CD4-positive, alpha-beta T cell treated with Interleukin-6 for 4 hours (primary cell): Measurements from ENCODE around the gene ABHD18.
"Not testable (repeated sequence)": the region's sequence is repeated elsewhere in the genome, so short reads cannot be mapped to it uniquely, and the experiment has no call there.

Source experiments
- DNase-seq: peaks from one replicate; pipeline ENCODE4 v3.0.0-alpha.2; 2020; ENCODE audit warnings: mixed read lengths

Gene ABHD18

DNA sequence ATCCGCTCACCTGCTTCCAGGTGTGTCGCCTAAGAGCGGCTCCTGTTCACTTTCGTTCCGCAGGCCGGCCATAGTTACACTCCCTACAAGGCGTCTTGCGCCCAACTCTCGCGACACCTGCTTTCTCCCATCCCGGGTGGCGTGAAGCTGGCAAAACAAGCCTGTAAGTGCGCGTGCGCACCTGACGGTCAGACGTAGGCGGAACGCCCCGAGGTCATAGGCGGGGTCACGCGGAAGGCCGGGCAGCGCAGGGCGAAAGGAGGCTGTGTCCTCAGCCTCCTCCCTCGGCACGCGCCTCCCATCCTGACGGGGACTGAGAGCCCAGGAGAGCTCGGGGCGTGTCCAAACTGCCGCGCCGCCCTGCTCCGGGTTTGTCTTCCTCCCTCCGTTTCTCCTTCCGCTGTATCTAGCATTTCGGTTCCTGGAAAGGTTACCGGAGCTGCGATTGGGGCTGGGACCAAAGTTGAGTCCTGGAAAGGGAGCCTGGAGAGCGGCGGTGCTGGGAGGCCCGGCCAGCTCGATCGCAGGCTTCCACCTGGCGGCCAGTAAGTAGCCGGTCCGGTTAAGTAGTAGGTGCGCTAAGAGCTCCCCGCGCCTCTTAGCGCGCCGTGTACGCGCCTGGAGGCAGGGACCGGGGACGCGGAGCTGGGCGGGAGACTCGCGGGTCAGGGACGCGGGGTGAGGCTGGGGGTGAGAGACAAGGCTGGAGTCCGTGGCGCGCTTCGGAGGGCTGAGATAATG lies at the start of gene ABHD18, which contains the start of gene MFSD8:
Gene ABHD18 (plus strand): TSS at position 345 of the 741 bp plus-strand sequence. CDS start 17,550 bp downstream, outside the sequence.
Gene MFSD8 (minus strand): TSS at position 112 of the 741 bp plus-strand sequence. CDS start 40 bp downstream, at position 72.
- peak; percentile 99 for DNase-seq

DNA sequence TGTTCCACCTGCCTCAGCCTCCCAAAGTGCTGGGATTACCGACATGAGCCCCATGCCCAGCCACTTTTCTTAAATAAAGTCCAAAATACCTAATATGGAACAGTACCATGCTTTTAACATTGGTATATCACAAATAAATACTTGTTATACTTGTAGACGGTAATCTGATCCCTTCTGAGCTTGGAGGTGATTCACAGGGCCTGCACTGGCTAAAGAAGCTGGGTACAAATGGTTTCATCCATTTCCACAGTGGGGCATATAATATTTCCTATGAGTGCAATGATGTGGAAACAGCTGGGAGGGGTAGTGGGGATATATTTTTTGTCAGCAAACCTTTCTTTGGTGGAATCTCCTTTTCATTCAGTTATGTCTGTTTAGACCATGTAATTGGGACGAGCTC lies 48.7 kb upstream of the ABHD18 start:
- DNase-seq: no peak

DNA sequence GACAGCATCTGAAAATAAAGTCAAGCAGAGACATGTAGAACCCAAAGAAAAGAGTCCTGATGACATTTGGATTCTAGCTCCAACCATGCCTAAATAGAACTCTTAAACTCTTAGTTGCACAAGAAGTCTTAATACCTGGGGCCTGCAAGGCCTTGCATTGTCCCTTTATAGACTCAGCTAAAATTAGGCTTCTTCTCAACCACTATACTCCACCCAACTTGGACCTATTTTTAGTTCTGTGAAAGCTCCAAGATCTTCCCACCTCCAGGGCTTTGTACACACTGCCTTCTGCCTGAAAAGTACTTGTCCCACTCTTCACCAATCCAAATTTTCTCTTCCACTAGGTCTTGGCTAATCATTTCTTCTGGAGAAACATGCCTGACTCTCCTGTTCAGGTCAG lies 48.1 kb upstream of the ABHD18 start:
- DNase-seq: no peak

DNA sequence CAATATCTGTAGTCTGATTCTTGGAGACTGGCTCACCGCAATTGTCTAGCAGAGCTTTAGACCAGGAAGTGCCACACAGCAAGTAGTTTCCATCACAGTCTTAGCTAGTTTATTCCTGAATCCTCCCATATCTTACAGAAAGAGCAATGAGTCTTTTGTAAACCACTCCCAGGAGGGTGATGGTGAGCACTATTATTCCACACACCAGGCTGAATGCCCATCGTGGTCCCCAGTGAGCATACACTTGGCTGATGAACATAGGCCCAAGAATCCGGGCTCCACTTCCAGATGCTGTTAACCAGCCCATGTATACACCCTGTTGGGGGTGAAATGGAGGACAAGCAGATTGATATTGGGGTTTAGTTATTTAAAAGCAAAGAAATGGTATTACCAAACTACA lies 44.7 kb upstream of the ABHD18 start:
- no peak for DNase-seq

DNA sequence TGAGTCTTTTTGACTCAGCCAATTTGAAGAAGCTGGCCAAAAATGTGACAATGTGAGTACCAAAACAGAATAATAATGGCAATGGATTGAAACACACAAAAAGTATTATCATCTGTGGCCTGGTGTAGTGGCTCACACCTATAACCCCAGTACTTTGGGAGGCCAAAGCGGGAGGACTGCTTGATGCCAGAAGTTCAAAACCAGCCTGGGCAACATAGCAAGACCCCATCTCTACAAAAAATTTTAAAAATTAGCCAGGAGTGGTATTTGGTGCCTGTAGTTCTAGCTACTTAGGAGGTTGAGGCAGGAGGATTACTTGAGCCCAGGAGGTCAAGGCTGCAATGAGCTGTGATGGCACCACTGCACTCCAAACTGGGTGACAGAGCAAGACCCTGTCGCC lies 43.0 kb upstream of the ABHD18 start:
- DNase-seq: no peak

DNA sequence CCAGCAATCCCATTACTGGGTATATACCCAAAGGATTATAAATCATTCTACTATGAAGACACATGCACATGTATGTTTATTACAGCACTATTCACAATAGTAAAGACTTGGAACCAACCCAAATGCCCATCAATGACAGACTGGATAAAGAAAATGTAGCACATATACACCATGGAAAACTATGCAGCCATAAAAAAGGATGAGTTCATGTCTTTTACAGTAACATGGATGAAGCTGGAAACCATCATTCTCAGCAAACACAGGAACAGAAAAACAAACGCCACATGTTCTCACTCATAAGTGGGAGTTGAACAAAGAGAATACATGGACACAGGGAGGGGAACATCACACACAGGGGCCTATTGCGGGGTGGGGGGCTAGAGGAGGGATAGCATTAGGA lies 39.5 kb upstream of the ABHD18 start:
- not testable (repeated sequence) for DNase-seq

DNA sequence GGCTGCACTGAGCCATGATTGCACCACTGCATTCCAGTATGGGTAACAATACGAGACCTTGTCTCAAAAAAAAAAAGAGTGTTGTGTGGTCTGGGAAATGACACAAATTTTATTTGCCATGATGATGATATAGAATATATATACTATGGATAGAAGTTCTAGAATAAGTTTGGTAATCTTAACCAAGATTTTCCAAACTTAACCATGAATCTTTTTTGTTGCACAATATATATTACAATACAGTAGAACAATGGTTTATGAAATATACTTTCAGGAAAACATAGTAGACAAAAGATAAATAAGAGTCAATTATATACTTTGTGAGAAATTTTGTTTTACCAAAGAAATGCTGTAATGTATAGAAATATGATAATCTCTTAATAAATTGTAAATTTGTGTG lies 35.0 kb upstream of the ABHD18 start:
- no peak for DNase-seq

DNA sequence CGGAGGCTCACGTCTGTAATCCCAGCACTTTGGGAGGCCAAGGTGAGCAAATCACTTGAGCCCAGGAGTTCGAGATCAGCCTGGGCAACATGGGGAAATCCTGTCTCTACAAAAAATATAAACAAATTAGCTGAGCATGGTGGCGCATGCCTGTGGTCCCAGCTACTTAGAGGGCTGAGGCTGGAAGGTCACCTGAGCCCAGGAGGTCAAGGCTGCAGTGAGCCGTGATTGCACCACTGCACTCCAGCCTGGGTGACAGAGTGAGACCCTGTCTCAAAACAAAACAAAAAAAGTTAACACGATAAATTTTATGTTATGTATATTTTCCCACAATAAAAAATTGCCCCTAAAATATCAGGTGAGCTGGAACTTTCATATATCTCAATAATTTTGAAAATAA lies 33.4 kb upstream of the ABHD18 start:
- DNase-seq: not testable (repeated sequence)

DNA sequence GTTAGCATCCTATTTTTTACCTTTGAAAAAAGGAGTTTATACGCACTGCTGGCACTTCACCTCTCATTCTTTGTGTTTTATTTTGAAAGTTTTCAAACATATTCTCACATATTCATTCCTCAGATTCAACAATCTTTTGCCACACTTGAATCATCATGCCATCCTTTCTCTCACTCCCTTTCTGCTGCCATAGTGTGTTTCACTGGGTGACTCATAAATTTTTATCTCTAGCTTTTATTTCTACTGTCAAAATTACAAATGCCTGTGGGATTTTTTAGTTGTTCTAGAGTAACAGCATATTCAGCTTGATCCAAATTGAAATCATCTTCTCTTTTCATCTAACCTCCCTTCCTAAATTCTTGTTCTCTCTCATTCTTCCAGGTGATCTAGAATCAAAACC lies 28.2 kb upstream of the ABHD18 start:
- no peak for DNase-seq

DNA sequence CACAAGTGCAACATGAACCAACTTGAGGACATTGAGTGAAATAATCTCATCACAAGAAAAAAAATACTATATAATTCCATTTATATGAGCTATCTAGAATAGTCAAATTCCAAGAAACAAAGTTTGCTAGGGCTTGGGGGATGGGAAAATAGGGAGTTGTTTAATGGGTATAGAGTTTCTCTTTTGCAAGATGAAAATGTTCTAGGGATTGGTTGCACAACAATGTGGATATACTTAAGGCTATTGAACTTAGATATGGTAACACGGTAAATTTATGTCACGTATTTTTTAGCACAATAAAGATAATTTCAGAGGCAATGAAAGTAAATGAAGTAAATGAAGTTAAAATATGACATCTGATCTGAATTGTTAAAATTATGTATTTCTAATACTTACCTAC lies 8.1 kb upstream of the ABHD18 start:
- no peak for DNase-seq

DNA sequence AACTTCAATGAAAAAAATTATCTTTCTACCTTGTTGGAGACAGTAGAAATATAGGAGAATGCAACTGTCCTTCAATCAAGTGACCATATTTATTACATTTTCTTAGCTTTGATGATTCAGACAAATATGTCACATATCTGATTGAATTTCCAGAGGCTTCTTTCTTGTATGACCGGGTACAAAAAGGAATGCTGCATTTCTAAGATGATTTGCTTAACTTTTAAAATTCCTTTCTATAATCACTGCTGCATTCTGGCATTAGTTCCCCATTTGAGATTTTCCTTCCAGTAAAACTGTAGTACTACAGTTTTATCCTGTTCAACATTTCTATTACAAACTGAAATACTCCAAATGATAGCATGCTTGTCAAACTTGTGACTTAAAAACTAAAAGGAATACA lies 5.4 kb upstream of the ABHD18 start:
- no peak for DNase-seq

DNA sequence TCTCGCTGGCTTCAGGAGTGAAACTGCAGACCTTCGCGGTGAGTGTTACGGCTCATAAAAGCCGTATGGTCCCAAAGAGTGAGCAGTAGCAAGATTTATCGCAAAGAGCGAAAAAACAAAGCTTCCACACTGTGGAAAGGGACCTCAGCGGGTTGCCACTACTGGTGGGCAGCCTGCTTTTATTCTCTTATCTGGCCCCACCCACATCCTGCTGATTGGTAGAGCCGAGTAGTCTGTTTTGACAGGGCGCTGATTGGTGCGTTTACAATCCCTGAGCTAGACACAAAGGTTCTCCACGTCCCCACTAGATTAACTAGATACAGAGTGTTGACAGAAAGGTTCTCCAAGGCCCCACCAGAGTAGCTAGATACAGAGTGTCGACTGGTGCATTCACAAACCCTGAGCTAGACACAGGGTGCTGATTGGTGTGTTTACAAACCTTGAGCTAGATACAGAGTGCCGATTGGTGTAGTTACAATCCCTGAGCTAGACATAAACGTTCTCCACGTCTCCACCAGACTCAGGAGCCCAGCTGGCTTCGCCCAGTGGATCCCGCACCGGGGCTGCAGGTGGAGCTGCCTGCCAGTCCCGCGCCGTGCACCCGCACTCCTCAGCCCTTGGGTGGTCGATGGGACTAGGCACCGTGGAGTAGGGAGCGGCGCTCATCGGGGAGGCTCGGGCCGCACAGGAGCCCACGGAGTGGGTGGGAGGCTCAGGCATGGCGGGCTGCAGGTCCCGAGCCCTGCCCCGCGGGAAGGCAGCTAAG lies 1.4 kb upstream of the ABHD18 start:
- DNase-seq: peak; percentile 4

DNA sequence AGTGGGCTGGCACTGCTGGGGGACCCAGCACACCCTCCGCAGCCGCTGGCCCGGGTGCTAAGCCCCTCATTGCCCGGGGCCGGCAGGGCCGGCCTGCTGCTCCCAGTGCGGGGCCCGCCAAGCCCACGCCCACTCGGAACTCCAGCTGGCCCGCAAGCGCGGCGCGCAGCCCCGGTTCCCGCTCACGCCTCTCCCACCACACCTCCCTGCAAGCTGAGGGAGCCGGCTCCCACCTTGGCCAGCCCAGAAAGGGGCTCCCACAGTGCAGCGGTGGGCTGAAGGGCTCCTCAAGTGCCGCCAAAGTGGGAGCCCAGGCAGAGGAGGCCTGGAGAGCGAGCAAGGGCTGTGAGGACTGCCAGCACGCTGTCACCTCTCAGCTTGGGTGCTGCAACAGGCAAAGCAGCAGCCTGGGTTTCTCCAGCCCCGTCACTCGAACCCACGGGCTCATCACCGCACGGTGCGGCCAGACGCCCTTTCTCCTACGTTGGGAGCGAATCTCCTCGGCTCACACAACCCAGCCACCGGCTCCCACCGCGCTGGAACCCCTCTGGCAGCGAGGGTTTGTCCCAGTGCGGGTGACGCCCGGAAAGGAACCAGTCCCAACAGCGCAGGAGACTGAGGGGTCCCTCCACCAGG lies 662 bp upstream of the ABHD18 start:
- not testable (repeated sequence) for DNase-seq

DNA sequence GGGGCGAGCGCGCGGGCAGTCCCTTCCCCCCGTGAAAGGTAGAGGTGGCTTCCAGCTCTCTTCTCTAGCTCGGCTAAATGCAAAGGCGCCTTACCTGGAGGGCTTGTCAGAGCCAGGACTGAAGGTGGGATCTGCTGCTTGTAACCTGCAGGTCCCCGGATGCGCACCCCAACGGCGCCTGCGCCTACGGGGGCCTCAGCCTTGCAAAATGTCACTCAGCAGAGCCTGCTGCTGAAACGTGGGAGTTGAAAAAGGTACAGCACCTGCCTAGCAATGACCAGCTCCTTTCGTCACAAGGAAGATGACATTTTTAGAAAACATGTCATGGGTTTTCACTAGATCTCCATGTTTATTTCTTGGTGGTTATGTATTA lies 583 bp downstream of the ABHD18 start:
- peak; percentile 69 for DNase-seq

DNA sequence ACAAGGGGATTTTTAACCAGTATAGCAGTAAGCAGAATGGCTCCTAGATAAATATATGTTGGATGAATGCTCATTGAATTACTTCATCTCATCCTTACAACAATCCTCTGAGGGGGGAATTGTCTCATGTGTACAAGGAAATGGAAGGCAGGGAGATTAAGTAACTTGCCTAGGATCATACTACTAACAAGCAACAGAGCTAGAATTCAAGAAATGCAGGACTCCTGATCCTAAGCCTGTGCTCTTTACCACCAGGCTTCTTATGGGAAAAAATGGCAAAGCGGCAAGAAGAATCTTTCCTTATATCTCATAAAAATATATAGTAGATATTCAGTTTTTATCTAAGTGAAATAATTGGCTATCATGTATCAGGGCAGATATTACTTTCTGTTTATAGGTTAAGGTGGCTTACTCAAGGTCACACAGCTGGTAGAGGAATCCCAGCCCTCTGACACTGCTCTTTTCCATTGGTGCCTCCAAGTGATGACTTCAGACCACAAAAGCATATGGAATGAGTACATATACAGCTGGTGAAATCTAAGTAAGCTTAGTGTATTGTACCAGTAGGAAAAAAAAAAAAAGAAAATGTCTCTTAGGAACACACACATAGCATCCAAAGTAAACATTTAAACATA lies 2.1 kb downstream of the ABHD18 start:
- no peak for DNase-seq

DNA sequence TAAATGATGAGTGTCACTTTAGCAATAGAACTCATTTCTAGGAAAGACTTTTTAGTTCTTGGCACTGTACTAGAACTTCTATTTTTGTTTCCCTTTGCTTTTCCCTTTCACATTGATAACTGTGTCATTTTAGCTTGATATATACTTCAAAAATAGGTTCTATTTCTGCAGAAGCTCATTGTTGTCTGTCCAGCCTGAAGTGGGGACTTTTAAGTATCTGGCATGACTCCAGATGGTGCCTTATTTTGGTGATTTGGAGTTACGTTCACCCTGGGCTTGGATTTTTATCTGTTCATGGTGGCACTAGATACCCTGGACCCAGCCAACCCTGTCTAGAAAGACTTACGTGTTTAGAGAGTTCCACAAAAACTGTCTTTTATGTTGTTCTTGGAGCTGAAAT lies 3.4 kb downstream of the ABHD18 start:
- no peak for DNase-seq

DNA sequence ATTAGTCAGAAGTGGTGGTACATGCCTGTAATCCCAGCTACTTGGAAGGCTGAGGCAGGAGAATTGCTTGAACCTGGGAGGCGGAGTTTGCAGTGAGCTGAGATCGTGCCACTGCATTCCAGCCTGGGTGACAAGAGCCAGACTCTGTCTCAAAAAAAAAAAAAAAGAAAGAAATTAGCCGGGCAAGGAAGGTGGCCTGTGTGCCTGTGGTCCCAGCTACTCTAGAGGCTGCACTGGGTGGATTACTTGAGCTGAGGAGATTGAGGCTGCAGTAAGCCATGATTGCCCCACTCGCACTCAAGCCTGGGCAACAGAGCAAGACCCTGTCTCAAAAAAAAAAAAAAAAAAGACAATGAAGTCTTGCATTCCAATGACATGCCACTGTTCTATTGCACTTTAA lies 5.7 kb downstream of the ABHD18 start:
- not testable (repeated sequence) for DNase-seq

DNA sequence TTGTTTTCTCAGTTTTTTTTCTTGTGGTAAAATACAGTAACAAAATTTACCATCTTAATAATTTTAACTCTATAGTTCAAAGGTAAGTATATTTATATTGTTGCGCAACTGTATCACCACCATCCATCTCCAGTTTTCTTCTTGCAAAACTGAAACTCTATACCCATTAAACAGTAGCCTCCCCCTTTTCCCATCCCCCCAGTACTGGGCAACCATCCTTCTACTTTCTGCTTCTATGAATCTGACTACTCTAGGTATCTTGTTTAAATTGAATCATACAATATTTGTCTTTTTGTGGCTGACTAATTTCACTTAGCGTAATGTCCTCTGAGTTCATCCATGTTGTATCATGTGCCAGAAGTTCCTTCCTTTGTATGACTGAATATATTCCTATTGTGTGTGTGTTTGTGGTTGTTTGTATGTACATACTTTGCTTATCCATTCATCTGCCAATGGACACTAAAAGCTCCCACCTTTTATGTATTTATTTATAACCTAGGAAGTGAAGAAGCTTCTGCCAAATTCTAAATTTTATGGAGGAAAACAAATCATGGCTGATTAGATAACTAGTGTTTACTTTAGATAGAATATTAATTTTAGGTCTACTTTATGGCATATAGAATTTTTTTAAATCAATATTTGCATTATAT lies 10.0 kb downstream of the ABHD18 start:
- no peak for DNase-seq

DNA sequence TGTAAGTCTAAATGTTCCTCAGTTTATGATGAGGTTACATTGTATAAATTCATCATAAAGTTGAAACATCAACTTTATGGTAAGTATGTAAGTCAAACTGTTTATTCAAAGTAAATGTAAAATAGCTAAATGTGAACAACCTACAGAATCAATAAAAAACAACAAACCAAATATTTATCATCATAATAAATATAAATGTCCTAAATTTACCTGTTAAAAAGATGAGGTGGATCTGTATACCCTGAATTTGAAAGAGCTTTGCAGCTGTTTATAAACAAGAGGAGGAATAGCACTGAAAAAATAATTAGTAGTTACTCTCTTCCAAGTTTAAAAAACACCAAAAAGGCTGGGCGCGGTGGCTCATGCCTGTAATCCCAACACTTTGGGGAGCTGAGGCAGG lies 13.7 kb downstream of the ABHD18 start:
- no peak for DNase-seq

DNA sequence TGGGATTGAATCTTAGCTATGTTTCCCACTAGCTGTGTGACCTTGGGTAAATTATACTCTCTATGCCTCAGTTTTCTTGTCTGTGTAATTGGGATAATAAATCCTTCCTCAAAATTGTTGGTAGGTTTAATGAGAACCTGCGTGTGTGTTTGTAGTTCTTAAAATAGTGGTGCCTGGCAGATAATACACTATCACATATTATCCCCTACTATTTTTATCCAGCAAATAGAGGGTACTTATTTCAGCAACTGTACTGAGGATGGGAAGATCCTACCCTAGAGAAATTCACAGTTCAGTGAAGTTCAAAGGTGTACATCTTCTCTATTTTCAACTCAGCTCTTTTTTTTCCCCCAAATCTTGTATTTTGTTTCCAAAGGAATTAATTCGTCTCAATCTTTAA lies 17.2 kb downstream of the ABHD18 start:
- no peak for DNase-seq

DNA sequence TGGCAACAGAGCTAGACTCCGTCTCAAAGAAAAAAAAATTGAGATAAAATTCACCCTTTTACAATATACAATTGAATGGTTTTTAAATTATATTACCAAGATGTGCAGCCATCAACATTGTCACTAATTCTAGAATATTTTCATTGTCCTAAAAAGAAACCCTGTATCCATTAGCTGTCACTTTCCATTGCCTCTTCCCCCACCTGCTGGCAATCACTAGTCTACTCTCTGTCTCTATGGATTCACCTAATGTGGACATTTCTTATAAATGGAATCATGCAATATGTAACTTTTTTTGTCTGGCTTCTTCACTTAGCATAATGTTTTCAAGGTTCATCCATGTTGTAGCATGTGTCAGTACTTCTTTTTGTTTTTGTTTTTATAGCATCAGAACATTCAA lies 20.8 kb downstream of the ABHD18 start:
- DNase-seq: no peak

DNA sequence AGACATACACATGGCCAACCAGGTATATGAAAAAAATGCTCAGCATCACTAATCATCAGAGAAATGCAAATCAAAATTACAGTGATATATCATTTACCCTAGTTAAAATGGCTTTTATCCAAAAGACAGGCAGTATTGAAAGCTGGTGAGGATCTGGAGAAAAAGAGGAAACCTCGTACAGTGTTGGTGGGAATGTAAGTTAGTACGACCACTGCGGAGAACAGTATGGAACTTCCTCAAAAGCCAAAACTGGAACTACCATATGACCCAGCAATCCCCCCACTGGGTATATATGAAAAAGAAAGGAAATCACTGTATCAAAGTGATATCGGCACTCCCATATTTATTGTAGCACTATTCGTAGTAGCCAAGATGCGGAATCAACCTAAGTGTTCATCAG lies 23.4 kb downstream of the ABHD18 start:
- no peak for DNase-seq

DNA sequence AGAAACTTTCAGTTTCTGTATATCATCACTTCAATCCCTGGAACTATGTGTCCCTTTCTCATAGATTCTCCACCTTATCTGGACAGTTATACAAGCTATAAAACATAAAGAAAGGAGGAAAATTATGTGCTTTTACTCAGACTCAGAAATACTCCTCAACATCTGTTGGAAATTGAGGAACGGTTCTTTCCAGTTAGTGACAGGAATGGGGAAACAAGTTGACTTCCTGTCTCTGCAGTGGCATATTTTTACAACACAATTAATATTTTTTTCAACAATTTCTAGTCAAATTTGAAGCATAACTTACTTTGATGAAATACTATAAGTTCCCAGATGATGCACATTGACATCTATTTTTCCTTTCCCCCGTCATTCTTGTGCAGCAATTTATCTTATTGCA lies 27.9 kb downstream of the ABHD18 start:
- DNase-seq: no peak
